ENCODE results near the gene PRKCB. TPM values are rescaled to one million over a fixed set of nuclear protein-coding genes. Genes with fewer than 3 reads are reported as not detected.

Gene PRKCB
- polyA plus RNA-seq, 3 donors, result 4.1 to 5.4 (median 4.2) TPM

- no peak for DNase-seq (ENCODE audit: extremely low read depth in 1 of 11, low read depth in 9 of 11, low spot score in 4 of 11)
Measured at GRCh38 chr16:23832882-23833281, 2.9 kb upstream of the PRKCB start.

GRCh38 chr16:23833504-23833903, 2.3 kb upstream of the PRKCB start:
- DNase-seq (ENCODE audit: extremely low read depth in 1 of 11, low read depth in 9 of 11, low spot score in 4 of 11), result no peak

GRCh38 chr16:23833960-23834685, 1.7 kb upstream of the PRKCB start:
- DNase-seq (ENCODE audit: extremely low read depth in 1 of 11, low read depth in 9 of 11, low spot score in 4 of 11), result no peak

- no peak for DNase-seq (ENCODE audit: extremely low read depth in 1 of 11, low read depth in 9 of 11, low spot score in 4 of 11)
Measured at GRCh38 chr16:23836078-23836403, 258 bp downstream of the PRKCB start.

- no peak for DNase-seq (ENCODE audit: extremely low read depth in 1 of 11, low read depth in 9 of 11, low spot score in 4 of 11)
Measured at GRCh38 chr16:23836404-23837311, 875 bp downstream of the PRKCB start.

GRCh38 chr16:23837553-23838308, 1.9 kb downstream of the PRKCB start:
- no peak for DNase-seq (ENCODE audit: extremely low read depth in 1 of 11, low read depth in 9 of 11, low spot score in 4 of 11)

GRCh38 chr16:23838485-23839142, 2.8 kb downstream of the PRKCB start:
- peak in 1 of 11 donors; percentile 25 for DNase-seq (ENCODE audit: extremely low read depth in 1 of 11, low read depth in 9 of 11, low spot score in 4 of 11)

- DNase-seq (ENCODE audit: extremely low read depth in 1 of 11, low read depth in 9 of 11, low spot score in 4 of 11), result no peak
Measured at GRCh38 chr16:23840310-23840709, 4.5 kb downstream of the PRKCB start.

GRCh38 chr16:23842137-23842600, 6.4 kb downstream of the PRKCB start:
- no peak for DNase-seq (ENCODE audit: extremely low read depth in 1 of 11, low read depth in 9 of 11, low spot score in 4 of 11)

GRCh38 chr16:23843143-23843542, 7.4 kb downstream of the PRKCB start:
- no peak for DNase-seq (ENCODE audit: extremely low read depth in 1 of 11, low read depth in 9 of 11, low spot score in 4 of 11)

- no peak for DNase-seq (ENCODE audit: extremely low read depth in 1 of 11, low read depth in 9 of 11, low spot score in 4 of 11)
Measured at GRCh38 chr16:23847251-23847650, 11.5 kb downstream of the PRKCB start.

- DNase-seq (ENCODE audit: extremely low read depth in 1 of 11, low read depth in 9 of 11, low spot score in 4 of 11), result no peak
Measured at GRCh38 chr16:23847948-23848347, 12.2 kb downstream of the PRKCB start.

- no peak for DNase-seq (ENCODE audit: extremely low read depth in 1 of 11, low read depth in 9 of 11, low spot score in 4 of 11)
Measured at GRCh38 chr16:23848958-23849357, 13.2 kb downstream of the PRKCB start.

GRCh38 chr16:23852794-23853562, 17.2 kb downstream of the PRKCB start:
- no peak for DNase-seq (ENCODE audit: extremely low read depth in 1 of 11, low read depth in 9 of 11, low spot score in 4 of 11)

- no peak for DNase-seq (ENCODE audit: extremely low read depth in 1 of 11, low read depth in 9 of 11, low spot score in 4 of 11)
Measured at GRCh38 chr16:23855010-23855409, 19.2 kb downstream of the PRKCB start.

GRCh38 chr16:23856251-23856709, 20.5 kb downstream of the PRKCB start:
- DNase-seq (ENCODE audit: extremely low read depth in 1 of 11, low read depth in 9 of 11, low spot score in 4 of 11), result no peak

GRCh38 chr16:23857256-23857880, 21.6 kb downstream of the PRKCB start:
- no peak for DNase-seq (ENCODE audit: extremely low read depth in 1 of 11, low read depth in 9 of 11, low spot score in 4 of 11)

GRCh38 chr16:23857881-23858269, 22.1 kb downstream of the PRKCB start:
- DNase-seq (ENCODE audit: extremely low read depth in 1 of 11, low read depth in 9 of 11, low spot score in 4 of 11), result no peak

All from renal cortex interstitium (tissue), 11 donors.